DLD1 (cell line): ENCODE results near the gene MLPH.

Source experiments
- in situ Hi-C: cut with HindIII; loops from 2 replicates; pipeline ENCODE4 v1.10.0; 2017; ENCODE audit warnings: low sequenced_read_pairs

MLPH gene

GRCh38 chr2:237564526-237565131, 77.6 kb downstream of the MLPH start:
- in situ Hi-C loops = no loop called here

- in situ Hi-C loops = no loop called here
These were observed 78.9 kb downstream of the MLPH start for GRCh38 chr2:237565974-237566373.

- in situ Hi-C loops = no loop called here
These were observed 79.6 kb downstream of the MLPH start, which contains the start of gene PRLH for GRCh38 chr2:237566401-237567235. TSS of gene PRLH (plus strand) at chr2:237566574. CDS start at chr2:237566574, 0 bp downstream.

GRCh38 chr2:237567276-237568029, 80.4 kb downstream of the MLPH start:
- in situ Hi-C loops = no loop called here

- in situ Hi-C loops = no loop called here
These were observed 81.1 kb downstream of the MLPH start for GRCh38 chr2:237568121-237568660.

GRCh38 chr2:237569041-237569440, 82.0 kb downstream of the MLPH start:
- in situ Hi-C loops = no loop called here

DNA sequence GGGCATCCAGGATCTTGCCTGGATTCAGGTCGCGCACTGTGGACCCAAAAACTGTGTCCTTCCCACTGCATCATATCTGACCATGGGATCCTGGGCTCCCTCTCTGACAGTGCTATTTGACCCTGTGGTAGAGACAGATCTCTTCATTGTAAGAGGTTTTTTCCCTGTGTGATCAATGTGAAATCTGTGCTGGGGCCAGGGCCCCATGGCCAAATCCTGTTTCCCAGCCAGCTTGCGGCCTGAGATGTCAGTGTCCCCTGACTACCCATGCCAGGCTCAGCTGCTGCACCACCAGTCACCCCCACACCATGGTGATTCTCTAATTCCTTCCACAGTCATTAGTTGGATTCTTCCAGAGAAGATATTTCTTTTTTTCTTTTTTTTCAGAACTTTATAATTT, 82.8 kb downstream of the MLPH start:
- in situ Hi-C loops = no loop called here

DNA sequence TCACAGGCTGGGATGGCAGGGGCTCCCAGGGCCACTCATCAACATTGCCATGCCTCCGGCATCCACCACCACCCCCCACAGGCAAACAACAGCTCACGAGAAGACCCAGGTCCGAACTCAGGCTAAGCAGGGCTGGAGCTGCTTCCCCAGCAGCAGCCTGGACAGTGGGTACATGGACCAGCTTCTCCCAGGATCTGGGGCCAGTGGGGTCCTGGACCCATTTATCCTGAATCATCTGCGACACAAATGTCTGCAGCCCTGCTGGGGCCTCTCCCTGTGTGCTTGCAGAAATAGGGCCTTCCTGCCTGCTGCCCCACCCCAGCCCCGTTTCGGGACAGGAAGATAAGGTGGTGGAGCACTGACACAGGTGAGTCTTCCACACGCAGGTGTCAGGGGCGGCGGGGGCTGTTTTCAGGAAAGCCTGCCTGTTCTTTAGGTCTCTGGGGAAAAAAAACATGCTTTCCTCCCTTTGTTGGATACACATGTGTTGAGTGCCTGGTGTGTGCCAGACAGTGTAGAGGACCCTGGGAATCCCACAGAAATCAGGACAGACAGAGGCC, 83.8 kb downstream of the MLPH start:
- in situ Hi-C loops = no loop called here

DNA sequence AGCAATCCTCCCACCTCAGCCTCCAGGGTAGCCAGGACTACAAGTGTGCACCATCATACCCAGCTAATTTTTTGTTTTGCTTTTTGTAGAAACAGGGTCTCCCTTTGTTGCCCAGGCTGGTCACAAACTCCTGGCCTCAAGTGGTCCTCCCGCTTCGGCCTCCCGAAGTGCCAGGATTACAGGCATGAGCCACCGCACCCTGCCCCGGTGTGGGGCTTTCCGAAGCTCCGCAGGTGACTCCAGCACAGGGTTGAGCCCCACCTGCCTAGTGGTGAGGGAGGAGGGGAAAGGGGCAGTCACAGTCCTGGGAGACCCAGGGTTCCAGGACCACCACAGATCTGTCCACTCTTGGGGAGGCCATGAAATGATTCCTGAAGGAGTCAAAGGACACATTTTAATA, 84.5 kb downstream of the MLPH start:
- in situ Hi-C loops = no loop called here

GRCh38 chr2:237572021-237572741, 85.1 kb downstream of the MLPH start:
- in situ Hi-C loops = no loop called here

GRCh38 chr2:237572742-237573101, 85.7 kb downstream of the MLPH start:
- in situ Hi-C loops = no loop called here

- in situ Hi-C loops = no loop called here
These were observed 86.8 kb downstream of the MLPH start for GRCh38 chr2:237573721-237574415.

- in situ Hi-C loops = no loop called here
These were observed 87.4 kb downstream of the MLPH start for GRCh38 chr2:237574467-237574866.

DNA sequence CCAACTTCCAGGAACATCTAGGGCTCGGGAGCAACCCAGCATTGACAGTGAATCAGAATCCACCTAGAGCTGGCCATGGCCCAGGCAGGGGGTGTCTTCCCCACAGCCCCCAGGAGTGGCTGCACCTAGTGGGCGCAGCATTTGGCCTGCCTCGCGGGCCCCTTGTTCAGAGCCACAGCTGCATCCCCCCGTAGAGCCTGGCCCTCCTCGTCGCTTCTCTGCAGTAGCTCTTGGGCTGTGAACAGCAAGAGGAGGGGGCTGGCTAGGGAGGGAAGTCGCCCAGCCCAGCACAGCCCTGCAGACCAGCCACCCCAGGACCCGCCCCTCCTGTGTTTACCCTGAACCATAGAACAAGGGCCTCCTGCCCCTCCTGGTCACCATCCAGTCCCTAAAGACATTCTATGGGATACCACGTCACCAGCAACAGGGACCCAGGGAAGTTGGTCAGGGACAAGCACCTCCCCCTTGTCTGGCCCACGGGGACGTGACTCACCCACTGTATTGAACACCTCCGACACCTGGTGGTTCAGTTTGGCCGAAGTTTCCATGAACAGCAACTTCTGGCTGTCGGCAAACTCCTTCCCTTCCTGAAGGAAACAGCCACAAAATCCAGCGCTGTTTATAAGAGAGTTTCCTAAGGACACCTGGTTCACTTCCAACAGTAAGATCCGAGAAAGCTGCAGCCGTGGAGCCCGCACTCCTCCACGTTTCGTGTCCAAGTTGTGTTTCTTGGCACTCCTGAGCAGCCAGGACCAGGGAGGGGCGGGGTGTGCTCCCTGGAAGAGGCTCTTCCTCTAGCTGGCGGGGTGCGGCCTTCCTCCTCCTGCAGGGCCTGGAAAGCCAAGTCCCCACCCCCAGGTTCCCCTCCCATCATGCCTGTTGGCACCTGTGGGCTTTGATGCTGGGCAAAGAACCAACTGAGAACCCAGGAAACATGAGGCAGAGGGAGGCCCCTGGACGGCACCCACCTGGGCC, 88.1 kb downstream of the MLPH start:
- in situ Hi-C loops = no loop called here

DNA sequence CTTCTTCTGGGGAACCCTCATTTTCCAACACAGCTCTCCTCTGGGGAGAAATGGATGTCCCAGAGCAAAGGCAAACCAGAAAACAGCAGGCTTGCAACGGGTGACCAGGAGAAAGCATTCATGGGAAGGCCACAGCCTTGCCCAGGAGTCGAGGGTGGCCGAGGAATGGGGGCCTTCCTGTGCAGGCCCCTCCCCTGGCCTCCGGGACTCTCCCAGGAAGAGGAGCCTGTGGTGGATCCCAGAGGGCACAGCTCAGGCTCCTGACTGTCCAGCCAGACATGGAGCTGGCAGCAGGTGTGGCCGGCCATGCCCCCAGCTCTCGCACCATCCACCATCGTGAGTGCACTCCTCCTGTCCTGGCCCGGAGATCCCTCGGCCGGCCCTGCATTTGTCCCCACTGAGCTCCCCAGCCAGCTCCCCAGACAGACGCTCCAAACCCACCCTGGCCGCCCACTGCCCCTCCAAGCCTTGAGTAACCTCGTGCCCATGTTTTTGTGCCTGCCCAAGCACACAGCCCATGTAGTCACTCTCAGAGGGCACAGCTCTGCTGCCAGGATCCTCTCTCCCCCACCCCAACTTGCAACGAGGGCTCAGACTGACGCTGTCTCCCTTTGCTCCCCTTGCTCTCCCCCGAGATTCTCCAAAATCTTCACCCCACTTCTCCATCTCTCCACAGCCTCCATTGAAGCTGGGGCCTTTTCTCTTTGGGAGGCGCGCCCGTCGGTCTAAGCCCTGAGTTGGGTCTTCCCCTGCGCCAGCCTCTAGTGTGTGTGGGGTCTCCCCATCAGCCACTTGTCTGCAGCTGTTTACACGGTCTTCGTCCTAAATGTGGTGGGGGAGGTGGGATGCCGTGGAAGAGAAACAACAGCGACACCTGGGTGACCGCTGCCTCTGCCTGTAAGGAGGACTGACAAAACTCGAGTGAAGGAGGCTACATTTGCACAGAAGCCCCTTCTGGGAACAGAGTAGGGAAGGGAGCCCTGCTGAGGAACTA, 89.1 kb downstream of the MLPH start:
- in situ Hi-C loops = no loop called here

DNA sequence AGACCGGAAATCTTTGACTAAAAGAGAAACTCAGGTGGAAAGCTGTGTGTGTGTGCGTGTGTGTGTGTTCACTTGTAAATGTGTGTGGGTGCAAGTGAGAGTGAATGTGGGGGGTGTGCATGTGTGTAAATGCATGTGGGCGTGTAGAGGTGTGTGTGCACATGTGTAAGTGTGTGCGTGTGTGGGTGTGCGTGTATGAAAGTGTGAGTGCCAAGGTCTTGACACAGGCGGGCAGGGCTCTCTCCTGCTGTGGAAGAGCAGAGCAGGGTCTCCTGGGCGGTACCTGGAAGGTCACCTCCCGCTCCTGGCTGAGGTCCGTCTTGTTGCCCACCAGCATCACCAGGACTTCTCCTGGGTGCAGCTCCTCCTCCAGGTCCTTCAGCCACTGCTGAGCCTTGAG, 89.9 kb downstream of the MLPH start:
- in situ Hi-C loops = no loop called here

- in situ Hi-C loops = no loop called here
These were observed 90.4 kb downstream of the MLPH start for GRCh38 chr2:237577458-237577857.
